ENCODE measurements around the gene ZBTB25. TPM values are rescaled to one million over a fixed set of nuclear protein-coding genes. Genes with fewer than 3 reads are reported as not detected.
A peak's percentile ranks its signal among the peaks of the same experiment; 100 is the strongest.

Gene ZBTB25
- total RNA-seq, 1 donor from 2014 or later = 11.3 TPM

- H3K4me1 Mint-ChIP-seq (ENCODE audit: unreplicated experiment) = peaks cover 9% of the 10 kb centered on the region
- H3K27ac Mint-ChIP-seq = no peak overlapping the region
- DNase-seq (ENCODE audit: extremely low spot score, unreplicated experiment) = no peak
- no peak overlapping the region for H3K4me3 Mint-ChIP-seq
- no peaks in the 10 kb centered on the region for H3K36me3 Mint-ChIP-seq
- H3K9me3 Mint-ChIP-seq = no peaks in the 10 kb centered on the region
- no peak for TF ChIP-seq CTCF (conservative IDR thresholded peaks at IDR 0.05)
- peaks cover 8% of the 10 kb centered on the region for H3K27me3 Mint-ChIP-seq
Observed at GRCh38 chr14:64468451-64468850, 35.2 kb downstream of the ZBTB25 start.

GRCh38 chr14:64467566-64467965, 36.1 kb downstream of the ZBTB25 start:
- H3K4me1 Mint-ChIP-seq (ENCODE audit: unreplicated experiment) = peaks cover 9% of the 10 kb centered on the region
- TF ChIP-seq CTCF (conservative IDR thresholded peaks at IDR 0.05) = no peak
- peaks cover 8% of the 10 kb centered on the region for H3K27me3 Mint-ChIP-seq
- H3K4me3 Mint-ChIP-seq = peak overlapping the region; percentile 54
- no peaks in the 10 kb centered on the region for H3K9me3 Mint-ChIP-seq
- H3K27ac Mint-ChIP-seq = no peak overlapping the region
- DNase-seq (ENCODE audit: extremely low spot score, unreplicated experiment) = no peak
- peaks cover under 1% of the 10 kb centered on the region for H3K36me3 Mint-ChIP-seq

GRCh38 chr14:64467101-64467500, 36.5 kb downstream of the ZBTB25 start:
- Mint-ChIP-seq H3K4me1 (ENCODE audit: unreplicated experiment) (peaks cover 9% of the 10 kb centered on the region), H3K9me3 (no peaks in the 10 kb centered on the region), H3K4me3 (no peak overlapping the region), H3K27me3 (peaks cover 8% of the 10 kb centered on the region), H3K36me3 (peaks cover 3% of the 10 kb centered on the region), H3K27ac (no peak overlapping the region)
- DNase-seq (ENCODE audit: extremely low spot score, unreplicated experiment) = no peak
- no peak for TF ChIP-seq CTCF (conservative IDR thresholded peaks at IDR 0.05)

- peak overlapping the region; percentile 50 for H3K27ac Mint-ChIP-seq
Observed at GRCh38 chr14:64465831-64466554, 37.6 kb downstream of the ZBTB25 start.

GRCh38 chr14:64465191-64465822, 38.3 kb downstream of the ZBTB25 start, which contains the start of gene AKAP5:
Gene AKAP5, plus strand, starts transcription at chr14:64465499. Its CDS starts 2,896 bp downstream, at chr14:64468395.
- H3K4me3 Mint-ChIP-seq = peak within 1 kb of the TSS; percentile 91
- no peak for TF ChIP-seq CTCF (conservative IDR thresholded peaks at IDR 0.05)
- no peaks in the 10 kb centered on the region for H3K9me3 Mint-ChIP-seq
- peaks cover 8% of the 10 kb centered on the region for H3K27me3 Mint-ChIP-seq
- peaks cover 3% of the 10 kb centered on the region for H3K36me3 Mint-ChIP-seq
- DNase-seq (ENCODE audit: extremely low spot score, unreplicated experiment) = peak; percentile 83
- H3K27ac Mint-ChIP-seq = peak within 1 kb of the TSS; percentile 70
- peaks cover 9% of the 10 kb centered on the region for H3K4me1 Mint-ChIP-seq (ENCODE audit: unreplicated experiment)

More at GRCh38 chr14:64465831-64466554, 37.6 kb downstream of the ZBTB25 start:
- no peak for DNase-seq (ENCODE audit: extremely low spot score, unreplicated experiment)
- H3K36me3 Mint-ChIP-seq = peaks cover 3% of the 10 kb centered on the region
- no peaks in the 10 kb centered on the region for H3K9me3 Mint-ChIP-seq
- peaks cover 9% of the 10 kb centered on the region for H3K4me1 Mint-ChIP-seq (ENCODE audit: unreplicated experiment)
- peaks cover 8% of the 10 kb centered on the region for H3K27me3 Mint-ChIP-seq
- TF ChIP-seq CTCF (conservative IDR thresholded peaks at IDR 0.05) = peak; percentile 60
- peak overlapping the region; percentile 90 for H3K4me3 Mint-ChIP-seq
